Activated T-cell treated with anti-CD3 and anti-CD28 coated beads, Interleukin-2, amount 50 U/mL, for 1 hour (primary cell): ENCODE results near the gene MRPL52.
"Not testable (repeated sequence)": the region's sequence is repeated elsewhere in the genome, so short reads cannot be mapped to it uniquely, and the experiment has no call there.

Source experiments
- DNase-seq: peaks from one replicate; pipeline ENCODE4 v3.0.0-alpha.2; 2020

The MRPL52 gene

GRCh38 chr14:22854963-22855724 lies 25.5 kb downstream of the MRPL52 start:
- no peak for DNase-seq

DNA sequence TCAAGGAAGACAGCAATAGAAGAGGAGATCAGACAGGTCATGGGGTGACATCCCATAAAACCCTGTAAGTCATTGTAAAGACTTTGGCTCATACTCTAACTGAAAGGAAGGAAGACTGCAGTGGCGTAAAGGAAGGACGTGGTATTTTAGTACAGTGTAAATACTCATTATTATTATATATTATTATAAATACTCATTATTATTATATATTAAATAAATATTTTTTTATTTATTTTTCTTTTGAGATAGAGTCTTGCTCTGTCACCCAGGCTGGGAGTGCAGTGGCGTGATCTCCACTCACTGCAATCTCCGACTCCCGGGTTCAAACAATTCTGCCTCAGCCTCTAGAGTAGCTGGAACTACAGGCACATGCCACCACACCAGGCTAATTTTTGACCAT lies 26.7 kb downstream of the MRPL52 start:
- no peak for DNase-seq

DNA sequence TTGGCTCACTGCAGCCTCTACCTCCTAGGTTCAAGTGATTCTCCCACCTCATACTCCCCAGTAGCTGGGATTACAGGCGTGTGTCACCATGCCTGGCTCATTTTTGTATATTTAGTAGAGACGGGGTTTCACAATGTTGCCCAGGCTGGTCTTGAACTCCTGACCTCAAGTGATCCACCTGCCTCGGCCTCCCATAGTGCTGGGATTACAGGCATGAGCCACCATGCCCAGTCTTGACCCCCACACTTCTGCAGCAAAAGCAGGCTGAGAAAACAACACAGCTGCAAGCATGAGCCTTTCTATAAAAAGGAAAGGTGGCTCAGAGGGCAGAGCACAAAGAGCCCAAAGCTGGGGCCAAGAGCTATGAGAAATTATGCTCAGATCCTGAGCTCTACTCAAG lies 30.7 kb downstream of the MRPL52 start:
- DNase-seq: not testable (repeated sequence)

- DNase-seq: no peak
These were observed 32.0 kb downstream of the MRPL52 start for GRCh38 chr14:22861651-22862050.

DNA sequence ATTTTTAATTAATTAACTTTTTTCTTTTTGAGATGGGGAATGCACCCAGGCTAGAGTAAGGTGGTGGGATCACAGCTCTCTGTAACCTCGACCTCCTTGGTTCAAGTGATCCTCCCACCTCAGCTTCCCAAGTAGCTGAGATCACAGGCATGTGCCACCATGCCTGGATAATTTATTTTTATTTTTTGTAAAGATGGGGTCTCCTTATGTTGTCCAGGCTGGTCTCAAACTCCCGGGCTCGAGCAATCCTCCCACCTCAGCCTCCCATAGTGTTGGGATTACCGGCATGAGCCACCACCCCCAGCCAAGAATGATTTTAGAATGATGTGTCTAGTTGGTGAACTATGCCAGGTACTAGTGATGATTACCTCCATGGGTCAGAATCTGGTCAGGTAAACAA lies 35.3 kb downstream of the MRPL52 start:
- no peak for DNase-seq

- DNase-seq: no peak
These were observed 36.0 kb downstream of the MRPL52 start for GRCh38 chr14:22865424-22866405.

- DNase-seq: no peak
These were observed 37.2 kb downstream of the MRPL52 start for GRCh38 chr14:22866874-22867273.

- DNase-seq: no peak
These were observed 41.1 kb downstream of the MRPL52 start for GRCh38 chr14:22870811-22871223.

- DNase-seq: peak; percentile 78
These were observed 41.7 kb downstream of the MRPL52 start, which contains the start of gene LRP10 for GRCh38 chr14:22871224-22872032. TSS of gene LRP10 (plus strand) at chr14:22871740. CDS start at chr14:22872304, 564 bp downstream.

- DNase-seq: peak; percentile 77
These were observed 42.5 kb downstream of the MRPL52 start for GRCh38 chr14:22872033-22872832.

- no peak for DNase-seq
These were observed 43.3 kb downstream of the MRPL52 start for GRCh38 chr14:22872833-22873520.

DNA sequence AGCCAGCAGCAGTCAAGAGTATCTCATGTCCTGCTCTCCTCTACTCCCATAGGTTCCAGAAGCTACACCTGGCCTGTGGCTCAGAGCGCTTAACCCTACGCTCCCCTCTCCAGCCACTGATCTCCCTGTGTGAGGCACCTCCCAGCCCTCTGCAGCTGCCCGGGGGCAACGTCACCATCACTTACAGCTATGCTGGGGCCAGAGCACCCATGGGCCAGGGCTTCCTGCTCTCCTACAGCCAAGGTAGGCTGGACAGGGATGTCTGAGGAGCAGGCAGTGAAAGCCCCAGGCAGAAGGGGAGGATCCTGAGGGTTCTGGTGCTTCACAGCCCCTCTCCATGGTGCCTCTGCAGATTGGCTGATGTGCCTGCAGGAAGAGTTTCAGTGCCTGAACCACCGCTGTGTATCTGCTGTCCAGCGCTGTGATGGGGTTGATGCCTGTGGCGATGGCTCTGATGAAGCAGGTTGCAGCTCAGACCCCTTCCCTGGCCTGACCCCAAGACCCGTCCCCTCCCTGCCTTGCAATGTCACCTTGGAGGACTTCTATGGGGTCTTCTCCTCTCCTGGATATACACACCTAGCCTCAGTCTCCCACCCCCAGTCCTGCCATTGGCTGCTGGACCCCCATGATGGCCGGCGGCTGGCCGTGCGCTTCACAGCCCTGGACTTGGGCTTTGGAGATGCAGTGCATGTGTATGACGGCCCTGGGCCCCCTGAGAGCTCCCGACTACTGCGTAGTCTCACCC lies 45.5 kb downstream of the MRPL52 start:
- DNase-seq: no peak

DNA sequence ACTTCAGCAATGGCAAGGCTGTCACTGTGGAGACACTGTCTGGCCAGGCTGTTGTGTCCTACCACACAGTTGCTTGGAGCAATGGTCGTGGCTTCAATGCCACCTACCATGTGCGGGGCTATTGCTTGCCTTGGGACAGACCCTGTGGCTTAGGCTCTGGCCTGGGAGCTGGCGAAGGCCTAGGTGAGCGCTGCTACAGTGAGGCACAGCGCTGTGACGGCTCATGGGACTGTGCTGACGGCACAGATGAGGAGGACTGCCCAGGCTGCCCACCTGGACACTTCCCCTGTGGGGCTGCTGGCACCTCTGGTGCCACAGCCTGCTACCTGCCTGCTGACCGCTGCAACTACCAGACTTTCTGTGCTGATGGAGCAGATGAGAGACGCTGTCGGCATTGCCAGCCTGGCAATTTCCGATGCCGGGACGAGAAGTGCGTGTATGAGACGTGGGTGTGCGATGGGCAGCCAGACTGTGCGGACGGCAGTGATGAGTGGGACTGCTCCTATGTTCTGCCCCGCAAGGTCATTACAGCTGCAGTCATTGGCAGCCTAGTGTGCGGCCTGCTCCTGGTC lies 46.1 kb downstream of the MRPL52 start:
- DNase-seq: no peak

- no peak for DNase-seq
These were observed 47.4 kb downstream of the MRPL52 start for GRCh38 chr14:22877000-22877501.

DNA sequence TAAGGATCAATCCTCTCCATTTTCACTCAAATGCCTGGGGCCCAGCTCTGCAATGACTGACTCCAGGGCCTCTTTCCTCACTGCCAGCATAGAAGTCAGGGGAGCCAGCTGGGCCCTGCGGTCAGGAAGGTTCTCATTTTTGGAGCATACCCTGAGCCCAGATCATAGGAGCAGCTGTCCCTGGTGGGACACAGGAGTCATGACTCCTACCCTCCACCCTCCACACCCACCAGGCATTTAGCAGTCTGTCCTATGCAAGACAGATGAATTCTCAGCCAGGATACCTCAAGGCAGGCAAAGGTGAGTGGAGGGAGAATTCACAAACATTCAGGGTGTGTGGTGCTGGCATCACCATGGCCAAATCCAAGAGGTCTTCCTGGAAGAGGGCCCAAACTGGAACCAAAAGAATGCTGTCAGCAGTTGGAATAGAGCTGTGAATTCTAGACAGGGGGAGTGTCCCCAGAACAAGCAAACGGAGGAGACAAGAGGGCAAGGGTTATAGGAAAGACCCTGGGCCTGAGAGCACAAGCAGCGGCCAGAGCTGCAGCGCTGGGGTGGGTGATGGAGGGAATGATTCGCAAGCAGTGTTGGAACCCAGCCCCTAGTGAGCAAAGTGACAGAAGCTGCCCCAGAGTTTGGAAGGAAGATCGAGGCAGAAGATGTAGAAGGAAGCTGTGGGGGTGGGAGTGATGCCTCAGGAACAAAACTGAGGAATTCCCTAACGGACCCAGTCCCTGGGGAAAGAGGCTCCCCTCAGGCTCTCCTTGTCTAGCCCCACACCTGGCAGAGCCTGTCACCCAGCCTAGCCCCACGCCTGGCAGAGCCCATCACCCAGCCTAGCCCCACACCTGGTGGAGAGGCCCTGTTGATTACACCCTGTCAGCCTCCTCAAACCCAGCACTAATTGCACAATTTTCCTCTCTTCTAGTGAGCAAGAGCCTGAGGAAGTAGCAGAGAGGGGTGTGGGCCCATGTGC lies 48.9 kb downstream of the MRPL52 start:
- no peak for DNase-seq

- no peak for DNase-seq
These were observed 52.4 kb downstream of the MRPL52 start for GRCh38 chr14:22882064-22882463.

DNA sequence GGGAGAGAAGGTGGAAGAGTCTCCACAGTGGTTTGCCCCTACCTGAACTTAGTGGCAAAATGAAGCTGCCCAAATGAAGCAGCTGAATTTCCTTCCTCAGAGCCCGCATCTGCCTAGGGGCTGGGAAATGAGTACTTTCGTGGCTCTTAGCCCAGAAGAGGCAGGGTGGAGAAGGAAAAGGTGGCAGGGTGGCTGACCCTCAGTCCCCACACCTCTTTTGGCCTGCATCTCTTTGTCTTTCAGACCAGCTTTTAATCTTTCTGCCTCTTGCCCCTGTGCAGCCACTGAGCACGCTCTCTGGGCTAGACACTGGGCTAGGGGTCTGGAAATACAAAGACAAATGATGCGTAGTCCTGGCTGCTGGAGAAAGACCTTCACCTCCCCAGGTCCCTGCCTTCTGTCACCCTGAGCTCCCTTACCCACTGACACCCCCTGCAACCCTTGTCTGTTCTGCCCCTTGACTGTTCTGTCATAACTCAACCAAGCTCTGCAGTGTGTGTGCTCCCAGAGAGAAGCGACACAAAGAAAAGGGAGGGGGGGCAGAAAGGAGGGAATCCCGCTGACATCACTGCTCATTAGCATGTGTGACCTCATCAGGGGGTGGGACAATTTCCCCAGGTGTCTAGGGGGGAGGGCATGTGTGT lies 53.0 kb downstream of the MRPL52 start:
- DNase-seq: peak; percentile 48
